CD4-positive, alpha-beta T cell treated with Interleukin-1 beta for 1 hour (primary cell): Measurements from ENCODE around the gene AKT1S1.

Experiments used
- DNase-seq, 2 donors: peaks; one replicate each; pipeline ENCODE4 v3.0.0-alpha.2; 2020 to 2022

The AKT1S1 gene

GRCh38 chr19:49852631-49853126, 24.5 kb downstream of the AKT1S1 start:
- DNase-seq, result no peak

DNA sequence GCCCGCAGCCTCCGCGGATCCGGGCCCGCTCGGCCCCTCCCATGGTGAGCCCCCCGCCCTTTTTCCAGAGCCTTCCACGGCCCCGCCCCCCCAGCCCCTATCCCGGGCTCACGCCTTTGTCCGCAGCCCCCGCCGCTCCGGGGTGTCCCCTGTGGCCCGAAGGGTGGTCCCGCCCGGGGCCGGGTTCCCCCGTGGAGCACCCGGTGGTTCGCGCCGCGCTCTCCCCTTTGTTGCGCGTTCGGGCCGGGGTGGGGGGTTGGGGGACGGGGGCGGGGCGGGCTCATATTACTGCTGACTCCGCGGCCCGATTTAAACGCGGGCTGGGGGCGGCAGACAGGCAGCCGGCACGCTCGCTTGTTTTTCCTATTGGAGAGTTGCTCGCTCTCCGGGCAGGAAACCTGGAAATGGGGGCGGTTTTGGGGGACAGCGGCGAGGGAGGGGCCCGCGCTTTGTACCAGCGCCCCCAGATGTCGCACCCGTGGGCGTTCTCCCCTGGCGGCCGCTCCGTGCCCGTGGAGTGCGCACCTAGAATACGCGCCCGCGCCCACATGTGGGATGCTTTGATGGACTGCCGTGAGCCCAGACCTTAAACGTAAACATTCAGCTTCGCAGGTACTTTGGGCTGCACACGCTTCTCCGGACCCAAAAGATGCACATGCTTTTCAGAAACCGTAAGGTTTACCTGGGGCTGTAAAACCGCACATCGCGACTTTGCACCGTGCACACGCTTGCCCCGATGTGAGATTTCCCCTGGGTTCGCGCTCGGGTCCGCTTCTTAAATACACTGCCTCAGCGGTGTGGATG, 25.5 kb downstream of the AKT1S1 start:
- DNase-seq, result peak; percentile 39 to 43

DNA sequence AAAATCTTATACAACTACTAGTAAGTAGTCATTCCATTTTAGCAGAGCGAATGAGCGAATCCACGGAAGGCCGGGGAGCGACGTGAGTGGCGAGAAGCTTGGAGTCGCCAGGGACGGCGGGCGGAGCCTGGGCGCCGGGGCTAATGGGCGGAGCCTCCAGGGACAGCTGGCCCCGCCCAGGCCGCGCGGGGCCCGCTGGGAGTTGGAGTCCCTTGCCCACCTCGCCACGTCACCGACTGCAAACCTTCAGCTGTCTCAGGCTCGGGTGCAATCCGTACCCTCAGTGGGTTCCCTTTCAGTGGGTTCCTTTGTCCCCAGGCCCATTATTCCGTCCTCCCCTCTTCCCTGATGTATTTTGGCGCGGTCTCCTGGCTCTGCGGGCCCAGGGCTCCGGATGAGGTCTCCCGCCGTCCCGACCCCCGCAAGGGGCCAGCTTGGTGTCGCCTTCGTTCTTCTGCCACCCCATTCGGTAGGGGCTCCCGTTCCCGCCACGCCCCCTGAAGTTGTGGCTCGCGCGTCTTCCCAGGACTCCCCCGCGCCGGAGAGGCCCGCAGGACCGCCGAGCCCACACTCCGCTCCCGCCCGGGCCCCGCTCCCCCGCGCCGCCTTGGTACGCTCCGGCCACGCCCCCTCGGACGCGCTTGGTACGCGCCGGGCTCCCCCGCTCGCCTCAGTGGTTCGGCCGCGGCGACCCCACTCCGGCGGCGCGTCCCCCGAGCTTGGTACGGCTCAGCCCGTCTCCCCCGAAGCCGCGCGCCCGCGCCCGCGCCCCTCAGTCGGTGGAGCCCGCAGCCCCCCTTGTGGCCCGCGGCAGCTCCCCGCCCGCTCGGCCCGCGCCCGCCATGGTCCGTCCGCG, 26.4 kb downstream of the AKT1S1 start, which contains the start of gene PTOV1:
Gene PTOV1, plus strand, starts transcription at position 673 of the 856 bp plus-strand sequence.
- peak; percentile 90 to 91 for DNase-seq

GRCh38 chr19:49850221-49850486, 27.0 kb downstream of the AKT1S1 start:
- DNase-seq, result no peak

DNA sequence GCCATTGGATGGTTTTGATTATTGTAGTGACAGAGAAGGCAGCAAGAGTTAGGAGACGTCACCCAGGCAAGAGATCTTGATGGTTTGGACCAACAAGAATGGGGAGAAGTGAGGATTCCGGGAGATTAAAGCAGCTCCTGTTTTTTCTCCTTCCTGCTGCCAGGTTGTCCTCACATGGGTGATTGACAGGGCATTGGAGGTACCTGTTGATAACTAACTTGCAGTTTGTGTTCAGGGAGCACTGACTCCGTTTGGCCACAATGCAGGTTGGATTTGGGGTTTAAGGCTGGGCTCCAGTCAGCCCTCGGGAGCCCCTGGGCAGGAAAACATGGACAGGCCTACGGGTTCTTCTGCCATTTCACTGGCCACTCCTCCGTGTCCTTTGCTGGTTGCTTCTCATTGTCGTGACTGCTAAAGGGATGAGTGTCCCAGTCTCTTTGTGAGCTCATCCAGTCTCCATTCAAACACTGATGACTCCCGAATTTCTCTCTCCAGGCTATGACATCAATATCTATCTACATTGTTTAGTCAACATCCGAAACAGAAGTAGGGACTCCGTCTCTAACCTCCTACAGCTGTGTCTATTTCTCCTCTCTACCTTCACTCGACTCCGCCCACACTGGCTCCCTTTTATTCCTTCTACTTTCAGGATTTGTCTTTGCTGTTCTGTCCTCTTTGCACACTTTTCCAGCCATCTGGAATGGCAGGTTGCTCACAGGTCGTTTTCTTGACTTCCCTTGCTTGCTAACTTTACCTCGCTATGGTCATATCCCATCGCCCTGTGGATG, 27.5 kb downstream of the AKT1S1 start:
- no peak for DNase-seq

DNA sequence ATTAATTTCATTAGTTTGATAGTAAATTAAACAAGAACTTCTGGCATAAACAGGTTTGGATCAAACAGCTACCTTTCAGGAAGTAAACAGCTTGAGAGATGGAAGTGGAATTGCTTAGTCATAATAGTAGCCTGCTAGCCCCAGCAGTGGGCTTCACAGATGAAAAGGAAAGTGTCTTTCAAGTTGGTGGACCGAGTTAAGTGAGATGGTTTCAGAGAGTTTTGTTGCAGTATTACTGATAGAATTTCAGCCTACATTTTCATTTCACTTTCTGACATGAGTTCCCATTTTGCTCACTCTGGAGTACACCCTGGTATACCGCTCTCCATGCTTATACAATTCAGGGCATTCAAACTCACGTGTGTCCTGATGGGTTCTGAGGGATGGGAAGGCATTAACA, 28.2 kb downstream of the AKT1S1 start:
- no peak for DNase-seq

- DNase-seq, result peak in 1 of 2 donors; percentile 42
These were observed 29.1 kb downstream of the AKT1S1 start for GRCh38 chr19:49847731-49848696.

- no peak for DNase-seq
These were observed 30.7 kb downstream of the AKT1S1 start for GRCh38 chr19:49846408-49846807.

DNA sequence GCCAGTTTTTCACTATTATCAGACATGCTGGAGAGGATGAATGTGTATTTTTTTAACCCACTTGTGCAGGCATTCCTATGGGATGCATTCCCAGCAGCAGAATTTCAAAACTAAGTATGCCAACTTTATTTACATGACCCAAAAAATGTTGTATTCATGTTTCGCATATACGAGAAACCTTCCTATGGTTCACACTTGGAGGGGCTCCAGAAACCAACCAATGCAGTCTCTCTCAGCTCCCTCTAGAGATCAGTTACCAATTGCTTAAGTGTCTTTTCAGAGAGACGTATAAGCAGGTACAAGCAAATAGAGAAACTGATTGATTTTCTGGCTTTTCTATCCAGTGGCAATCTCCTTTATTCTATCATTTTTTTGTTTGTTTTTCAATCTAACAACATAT, 31.7 kb downstream of the AKT1S1 start:
- DNase-seq, result no peak

- DNase-seq, result no peak
These were observed 32.7 kb downstream of the AKT1S1 start for GRCh38 chr19:49844138-49845095.

DNA sequence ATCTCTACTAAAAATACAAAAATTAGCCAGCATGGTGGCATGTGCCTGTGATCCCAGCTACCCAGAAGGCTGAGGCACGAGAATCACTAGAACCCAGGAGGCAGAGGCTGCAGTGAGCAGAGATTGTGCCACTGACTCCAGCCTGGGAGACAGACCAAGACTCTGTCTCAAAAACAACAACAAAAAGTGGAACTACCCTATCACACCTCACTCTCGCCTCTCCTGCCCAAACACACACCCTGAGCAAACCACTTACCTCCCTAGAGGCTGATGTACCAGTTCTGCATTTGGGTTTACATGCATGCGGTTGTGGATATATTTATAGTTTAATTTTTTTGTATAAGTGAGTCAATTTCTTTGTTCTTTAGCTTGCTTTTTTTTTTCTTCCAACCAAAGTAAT, 33.9 kb downstream of the AKT1S1 start:
- peak in 1 of 2 donors; percentile 58 for DNase-seq

GRCh38 chr19:49840736-49841249, 36.4 kb downstream of the AKT1S1 start:
- no peak for DNase-seq

GRCh38 chr19:49840321-49840720, 36.8 kb downstream of the AKT1S1 start:
- DNase-seq, result no peak

GRCh38 chr19:49839713-49840112, 37.4 kb downstream of the AKT1S1 start:
- no peak for DNase-seq

DNA sequence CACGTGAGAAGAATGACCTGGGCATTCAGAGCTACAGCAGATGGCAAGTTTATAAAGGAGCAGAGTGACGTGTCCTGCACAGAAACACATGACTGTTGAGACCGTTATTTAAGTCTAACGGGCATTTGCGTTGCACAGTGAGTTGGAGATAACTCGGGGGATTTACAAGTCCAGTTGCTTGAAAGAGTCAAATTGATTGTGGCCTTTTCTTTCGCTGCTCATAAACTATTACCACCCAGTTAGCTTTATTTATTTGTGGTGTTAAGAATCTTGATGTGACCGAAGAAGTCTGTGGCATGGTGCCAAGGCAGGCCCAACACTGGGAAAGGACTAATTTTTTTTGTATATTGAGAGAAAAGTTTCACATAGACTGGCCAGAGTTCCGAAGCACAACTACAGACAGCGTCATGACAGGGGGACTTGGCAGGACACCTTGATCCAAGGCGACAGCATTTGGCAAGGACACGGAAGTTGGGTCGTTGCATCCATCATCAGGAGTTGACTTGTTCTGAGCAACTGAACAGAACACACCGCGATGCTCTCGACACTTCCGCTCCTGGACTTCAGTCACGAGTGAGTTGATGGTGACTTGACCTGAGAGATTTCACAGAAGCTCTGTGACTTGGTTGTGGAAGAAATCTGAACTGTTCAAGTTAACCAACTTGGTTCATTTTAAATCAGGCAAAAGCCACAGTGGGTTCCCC, 38.1 kb downstream of the AKT1S1 start:
- no peak for DNase-seq

DNA sequence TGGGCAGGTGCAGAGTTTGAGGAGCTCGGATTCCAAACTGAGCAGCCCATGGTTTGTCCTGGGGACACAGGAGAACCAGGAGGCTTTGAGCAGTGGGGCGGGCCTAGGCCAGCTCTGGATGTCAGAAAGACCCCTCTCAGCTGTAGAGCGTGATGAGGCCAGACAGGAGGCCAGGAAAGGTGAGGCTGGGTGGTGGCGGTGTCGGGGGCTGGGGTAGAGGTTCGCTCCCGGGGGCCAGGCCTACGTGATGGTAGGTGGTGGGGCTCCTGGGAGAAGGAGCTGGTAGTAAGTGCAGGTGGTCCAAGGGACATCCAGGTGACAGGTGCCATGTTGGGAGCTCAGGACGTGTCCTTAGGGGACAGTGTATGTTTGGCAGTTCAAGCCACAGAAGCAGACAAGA, 39.7 kb downstream of the AKT1S1 start:
- DNase-seq, result no peak

- no peak for DNase-seq
These were observed 40.2 kb downstream of the AKT1S1 start for GRCh38 chr19:49837009-49837310.

- no peak for DNase-seq
These were observed 40.8 kb downstream of the AKT1S1 start for GRCh38 chr19:49836176-49837008.

- DNase-seq, result no peak
These were observed 41.6 kb downstream of the AKT1S1 start for GRCh38 chr19:49835562-49835961.
